ENCODE data around the gene ACSBG1. TPM values are rescaled to one million over a fixed set of nuclear protein-coding genes. Genes with fewer than 3 reads are reported as not detected.

ACSBG1 gene
- total and polyA plus RNA-seq, 9 donors: 0.15 to 2.2 (median 0.45) TPM; not detected in 2

- intact Hi-C loops (cut with DNase I): no loop called here
- Histone ChIP-seq H3K9me3 (no peaks in the 10 kb centered on the region), H3K4me1 (ENCODE audit: insufficient read depth) (peaks cover 6% of the 10 kb centered on the region), H3K36me3 (no peaks in the 10 kb centered on the region), H3K27me3 (no peaks in the 10 kb centered on the region), H3K4me3 (no peak overlapping the region), H3K27ac (no peak overlapping the region)
- TF ChIP-seq EP300 (IDR thresholded peaks at IDR 0.05): no peak
- no peak for TF ChIP-seq CTCF (IDR thresholded peaks at IDR 0.05)
- TF ChIP-seq POLR2A (IDR thresholded peaks at IDR 0.05): no peak
- DNase-seq: no peak
- 86 to 97% (median 90%) methylated on average over 7 of the region's 7 CpGs for WGBS, 3 donors
These were observed 29.0 kb upstream of the ACSBG1 start for GRCh38 chr15:78263351-78263781.

DNA sequence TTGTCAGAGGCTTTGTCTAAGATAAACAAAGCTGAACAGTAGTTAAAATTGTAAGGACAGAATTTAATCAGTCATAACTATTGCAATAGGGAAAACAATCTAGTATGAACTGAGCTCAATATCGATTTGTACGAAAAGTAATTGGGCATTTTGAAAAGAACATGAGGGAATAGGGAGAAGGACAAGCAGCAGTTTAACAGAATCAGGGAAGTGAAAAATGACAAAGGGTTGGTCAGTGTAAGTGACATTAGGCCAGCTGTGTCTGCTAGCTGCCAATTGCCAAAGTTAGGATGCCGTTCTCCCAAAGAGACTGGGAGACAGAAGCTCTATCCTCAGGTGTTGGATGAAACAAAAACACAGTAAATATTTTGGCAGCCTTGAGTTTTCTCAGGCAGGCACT is 26.7 kb upstream of the ACSBG1 start:
- intact Hi-C loops (cut with DNase I): no loop called here
- no peaks in the 10 kb centered on the region for H3K9me3 ChIP-seq
- H3K36me3 ChIP-seq: no peaks in the 10 kb centered on the region
- no peak overlapping the region for H3K4me3 ChIP-seq
- no peaks in the 10 kb centered on the region for H3K27me3 ChIP-seq
- peaks cover 6% of the 10 kb centered on the region for H3K4me1 ChIP-seq (ENCODE audit: insufficient read depth)
- H3K27ac ChIP-seq: no peak overlapping the region
- DNase-seq: no peak
- 74 to 84% (median 79%) methylated on average over 3 of the region's 3 CpGs for WGBS, 3 donors
- TF ChIP-seq EP300 (IDR thresholded peaks at IDR 0.05) (no peak), POLR2A (IDR thresholded peaks at IDR 0.05) (no peak), CTCF (IDR thresholded peaks at IDR 0.05) (no peak)

DNA sequence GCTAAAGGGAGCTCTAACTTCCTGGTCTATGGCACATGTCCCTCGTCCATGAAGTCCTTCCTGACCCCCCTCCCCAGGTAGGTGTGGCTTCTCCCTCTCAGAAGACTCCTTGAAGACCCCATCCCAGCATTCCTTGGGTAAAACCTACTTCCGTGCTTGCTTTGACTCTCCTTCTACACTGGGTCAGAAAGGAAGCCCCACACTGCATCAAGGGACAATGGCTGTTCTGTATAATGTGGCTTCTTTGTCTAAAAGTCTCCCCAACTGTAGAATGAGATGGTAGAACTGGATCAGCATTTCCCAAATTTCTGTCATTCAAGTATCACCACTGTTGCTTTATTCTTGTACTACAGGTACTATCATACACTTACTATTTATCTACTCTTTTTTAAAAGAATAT is 26.1 kb upstream of the ACSBG1 start:
- Histone ChIP-seq H3K36me3 (no peaks in the 10 kb centered on the region), H3K4me3 (no peak overlapping the region), H3K9me3 (no peaks in the 10 kb centered on the region), H3K27ac (no peak overlapping the region), H3K27me3 (no peaks in the 10 kb centered on the region), H3K4me1 (ENCODE audit: insufficient read depth) (peaks cover 5% of the 10 kb centered on the region)
- TF ChIP-seq EP300 (IDR thresholded peaks at IDR 0.05): no peak
- TF ChIP-seq CTCF (IDR thresholded peaks at IDR 0.05): no peak
- TF ChIP-seq POLR2A (IDR thresholded peaks at IDR 0.05): no peak
- intact Hi-C loops (cut with DNase I): no loop called here
- WGBS, 3 donors: 40 to 49% (median 44%) methylated on average over 2 of the region's 2 CpGs
- no peak for DNase-seq

DNA sequence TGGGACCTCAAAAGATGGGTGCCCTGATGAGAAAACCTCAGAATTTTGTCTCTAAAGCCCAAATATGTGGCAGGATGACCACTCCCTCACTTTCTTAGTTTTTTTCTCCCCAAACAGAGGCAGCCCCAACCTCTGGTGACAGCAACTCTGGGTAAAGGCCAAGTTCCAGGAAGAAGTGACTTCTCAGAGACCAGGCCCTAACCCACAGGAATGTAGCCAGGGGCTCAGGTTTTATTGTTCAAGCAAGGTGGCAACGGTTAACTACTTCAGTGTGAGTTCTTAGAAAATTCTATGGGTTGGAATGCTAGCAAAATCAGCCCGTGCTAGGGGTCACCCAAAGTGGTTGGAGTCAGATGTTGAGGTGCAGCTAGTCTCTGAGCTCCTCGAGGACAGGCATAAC is 24.9 kb upstream of the ACSBG1 start:
- Histone ChIP-seq H3K4me3 (no peak overlapping the region), H3K4me1 (ENCODE audit: insufficient read depth) (no peaks in the 10 kb centered on the region), H3K9me3 (no peaks in the 10 kb centered on the region), H3K36me3 (no peaks in the 10 kb centered on the region), H3K27me3 (no peaks in the 10 kb centered on the region), H3K27ac (no peak overlapping the region)
- WGBS, 3 donors: 82 to 87% (median 82%) methylated on average over 3 of the region's 3 CpGs
- intact Hi-C loops (cut with DNase I): no loop called here
- no peak for TF ChIP-seq POLR2A (IDR thresholded peaks at IDR 0.05)
- TF ChIP-seq CTCF (IDR thresholded peaks at IDR 0.05): no peak
- TF ChIP-seq EP300 (IDR thresholded peaks at IDR 0.05): no peak
- DNase-seq: no peak

GRCh38 chr15:78257681-78258080 is 23.3 kb upstream of the ACSBG1 start:
- 75 to 85% (median 77%) methylated on average over 3 of the region's 3 CpGs for WGBS, 3 donors

More at GRCh38 chr15:78257681-78258080, 23.3 kb upstream of the ACSBG1 start:
- Histone ChIP-seq H3K9me3 (no peaks in the 10 kb centered on the region), H3K27me3 (no peaks in the 10 kb centered on the region), H3K4me1 (ENCODE audit: insufficient read depth) (no peaks in the 10 kb centered on the region), H3K27ac (no peak overlapping the region), H3K36me3 (no peaks in the 10 kb centered on the region), H3K4me3 (no peak overlapping the region)
- TF ChIP-seq EP300 (IDR thresholded peaks at IDR 0.05) (no peak), CTCF (IDR thresholded peaks at IDR 0.05) (no peak), POLR2A (IDR thresholded peaks at IDR 0.05) (no peak)
- DNase-seq: no peak
- intact Hi-C loops (cut with DNase I): no loop called here

All from ovary (tissue), 9 donors.